ENCODE data around the gene CRADD.

DNA sequence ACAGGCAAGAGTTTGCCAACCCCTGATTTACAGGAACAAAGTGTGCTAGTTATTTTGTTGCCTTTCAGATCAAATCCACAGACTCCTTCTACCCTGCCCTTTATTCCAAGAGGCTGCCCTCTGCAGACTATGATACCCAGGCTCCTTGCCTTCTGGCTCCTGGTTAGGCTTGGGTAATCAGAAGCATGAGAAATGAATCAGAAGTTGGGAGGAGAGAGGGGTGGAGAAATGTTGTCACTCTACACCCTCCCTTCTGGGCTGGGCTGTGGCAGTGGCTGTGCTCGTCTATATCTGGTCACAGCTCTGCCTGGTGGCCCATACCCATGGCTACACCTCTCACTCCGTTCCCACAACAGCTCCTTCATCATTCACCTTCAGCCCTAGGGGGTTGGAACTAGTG lies 266.6 kb downstream of the CRADD start:
- TF ChIP-seq, protein P1, sequence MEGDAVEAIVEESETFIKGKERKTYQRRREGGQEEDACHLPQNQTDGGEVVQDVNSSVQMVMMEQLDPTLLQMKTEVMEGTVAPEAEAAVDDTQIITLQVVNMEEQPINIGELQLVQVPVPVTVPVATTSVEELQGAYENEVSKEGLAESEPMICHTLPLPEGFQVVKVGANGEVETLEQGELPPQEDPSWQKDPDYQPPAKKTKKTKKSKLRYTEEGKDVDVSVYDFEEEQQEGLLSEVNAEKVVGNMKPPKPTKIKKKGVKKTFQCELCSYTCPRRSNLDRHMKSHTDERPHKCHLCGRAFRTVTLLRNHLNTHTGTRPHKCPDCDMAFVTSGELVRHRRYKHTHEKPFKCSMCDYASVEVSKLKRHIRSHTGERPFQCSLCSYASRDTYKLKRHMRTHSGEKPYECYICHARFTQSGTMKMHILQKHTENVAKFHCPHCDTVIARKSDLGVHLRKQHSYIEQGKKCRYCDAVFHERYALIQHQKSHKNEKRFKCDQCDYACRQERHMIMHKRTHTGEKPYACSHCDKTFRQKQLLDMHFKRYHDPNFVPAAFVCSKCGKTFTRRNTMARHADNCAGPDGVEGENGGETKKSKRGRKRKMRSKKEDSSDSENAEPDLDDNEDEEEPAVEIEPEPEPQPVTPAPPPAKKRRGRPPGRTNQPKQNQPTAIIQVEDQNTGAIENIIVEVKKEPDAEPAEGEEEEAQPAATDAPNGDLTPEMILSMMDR (IDR thresholded peaks at IDR 0.05): no peak
- TF ChIP-seq POLR2A (IDR thresholded peaks at IDR 0.05): no peak

All from thyroid gland (tissue), 4 donors.